NB4 (cell line): ENCODE results near the gene PSMD10.

Source experiments
- CTCF ChIP-seq: IDR thresholded peaks from one replicate; pipeline ENCODE4 v1.5.1; 2012; ENCODE audit warnings: low read depth, low read length
- MYC ChIP-seq: IDR thresholded peaks from 2 replicates; pipeline ENCODE4 v1.6.1; 2011; ENCODE audit warnings: low read depth, low read length
- POLR2A ChIP-seq: IDR thresholded peaks from 2 replicates; pipeline ENCODE4 v1.6.1; 2011; ENCODE audit warnings: mild to moderate bottlenecking; ENCODE audit not compliant: insufficient read length; ENCODE audit errors: extremely low read depth
- TF ChIP-seq, protein P1 (sequence below): IDR thresholded peaks from 2 replicates; pipeline ENCODE4 v1.6.1; 2011; ENCODE audit warnings: low read depth, low read length

- TF ChIP-seq CTCF (peak; percentile 56), POLR2A (no peak), MYC (no peak)
- TF ChIP-seq, protein P1, sequence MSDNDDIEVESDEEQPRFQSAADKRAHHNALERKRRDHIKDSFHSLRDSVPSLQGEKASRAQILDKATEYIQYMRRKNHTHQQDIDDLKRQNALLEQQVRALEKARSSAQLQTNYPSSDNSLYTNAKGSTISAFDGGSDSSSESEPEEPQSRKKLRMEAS, result no peak
Measured at GRCh38 chrX:108138814-108139702, 47.7 kb upstream of the PSMD10 start.
